Endothelial cell of umbilical vein (primary cell): Measurements from ENCODE around the gene CERKL. TPM values are rescaled to one million over a fixed set of nuclear protein-coding genes. Genes with fewer than 3 reads are reported as not detected.

ENCODE experiments used
- BruUV-seq: library from RNA; stranded (reverse); fragments of 400-500 nt; replicated peaks from 2 replicates; lab custom pipeline; 2021; lab: Mats Ljungman, UMichigan
- CTCF ChIA-PET: fragments of 300-600, 350-600 bp; sonication (Branson Sonifier 250); formaldehyde crosslinking; loops from one replicate; lab custom pipeline; 2021; ENCODE audit warnings: antibody characterized with exemption, inconsistent platforms; lab: Charles Lee
- POLR2A ChIA-PET: fragments of 300-600, 350-600 bp; sonication (Branson Sonifier 250); formaldehyde crosslinking; loops from one replicate; lab custom pipeline; 2021; ENCODE audit warnings: antibody characterized with exemption, inconsistent platforms; lab: Charles Lee
- DNase-seq: peaks from one replicate; pipeline ENCODE4 v3.0.0-alpha.2; 2011; ENCODE audit warnings: low read depth, low spot score
- FAIRE-seq: peaks from 2 replicates; lab custom pipeline; 2011; peaks lifted over from hg19 to GRCh38; lab: Jason Lieb, UNC
- H2AFZ ChIP-seq: 2 replicates; pipeline ENCODE4 v1.6.0; 2012; ENCODE audit warnings: low read depth, low read length, control low read depth, inconsistent platforms
- H3K27ac ChIP-seq: 2 replicates; pipeline ENCODE4 v1.5.1; 2011; ENCODE audit warnings: low read depth, mild to moderate bottlenecking, control low read depth, low read length, moderate library complexity; ENCODE audit not compliant: insufficient read depth
- H3K27me3 ChIP-seq, 2 experiments: 2 replicates each; pipeline versions ENCODE4 v1.6.0 to v1.6.1; 2011; ENCODE audit warnings: low read length in 2 of 2, mixed read lengths in 1 of 2; ENCODE audit not compliant: control insufficient read depth in 2 of 2, insufficient read depth in 2 of 2
- H3K36me3 ChIP-seq, 2 experiments: 2 replicates in 1 of 2; 3 replicates in 1 of 2; pipeline ENCODE4 v1.5.1; 2011; ENCODE audit warnings: low read length in 2 of 2, mild to moderate bottlenecking in 1 of 2, moderate library complexity in 1 of 2; ENCODE audit not compliant: control insufficient read depth in 2 of 2, insufficient read depth in 2 of 2; ENCODE audit errors: extremely low read depth in 1 of 2
- H3K4me1 ChIP-seq: 3 replicates; pipeline ENCODE4 v1.5.1; 2011; ENCODE audit warnings: mild to moderate bottlenecking, low read length; ENCODE audit not compliant: control insufficient read depth, insufficient read depth; ENCODE audit errors: extremely low read depth
- H3K4me2 ChIP-seq: 2 replicates; pipeline ENCODE4 v1.6.1; 2011; ENCODE audit warnings: low read length, control low read depth, mixed read lengths; ENCODE audit not compliant: insufficient read depth
- H3K4me3 ChIP-seq, 3 experiments: fragments of 200-600 bp in 1 of 3; sonication (generic), shearing (Covaris generic) in 1 of 3; replicated peaks in 1 of 3; 2 replicates each; pipeline ENCODE4 v1.5.1; 2011 to 2016; ENCODE audit warnings: control low read depth in 3 of 3, low read length in 3 of 3, mild to moderate bottlenecking in 2 of 3, inconsistent platforms in 1 of 3, low read depth in 1 of 3, moderate library complexity in 1 of 3; ENCODE audit not compliant: insufficient read depth in 1 of 3
- H3K79me2 ChIP-seq: 2 replicates; pipeline ENCODE4 v1.6.0; 2012; ENCODE audit warnings: low read length, inconsistent platforms; ENCODE audit not compliant: control insufficient read depth, insufficient read depth
- H3K9ac ChIP-seq: replicated peaks from 2 replicates; pipeline ENCODE3; 2011; ENCODE audit warnings: low read length, control low read depth; ENCODE audit not compliant: insufficient read depth; ENCODE audit errors: extremely low read depth
- H3K9me1 ChIP-seq: replicated peaks from 3 replicates; pipeline ENCODE4 v1.6.0; 2011; ENCODE audit warnings: mild to moderate bottlenecking, low read length; ENCODE audit not compliant: control insufficient read depth, insufficient read depth; ENCODE audit errors: extremely low read depth
- H3K9me3 ChIP-seq: replicated peaks from 2 replicates; pipeline ENCODE4 v1.5.1; 2012; ENCODE audit warnings: low read length, inconsistent platforms; ENCODE audit not compliant: control insufficient read depth, insufficient read depth
- H4K20me1 ChIP-seq: replicated peaks from 2 replicates; pipeline ENCODE3; 2011; ENCODE audit warnings: mild to moderate bottlenecking, low read length; ENCODE audit not compliant: control insufficient read depth, insufficient read depth; ENCODE audit errors: extremely low read depth
- EZH2 ChIP-seq: IDR thresholded peaks from 2 replicates; pipeline ENCODE4 v1.6.1; 2012; ENCODE audit warnings: borderline replicate concordance, low read depth, mild to moderate bottlenecking, moderate library complexity, low read length, inconsistent platforms; ENCODE audit not compliant: severe bottlenecking
- FOS ChIP-seq: IDR thresholded peaks from 2 replicates; pipeline ENCODE4 v1.6.1; 2011; ENCODE audit warnings: mild to moderate bottlenecking, low read length, moderate library complexity, borderline replicate concordance; ENCODE audit not compliant: insufficient read depth
- GATA2 ChIP-seq: IDR thresholded peaks from 2 replicates; pipeline ENCODE4 v1.7.0; 2011; ENCODE audit warnings: low read depth, mild to moderate bottlenecking, moderate library complexity, mixed read lengths, low read length; ENCODE audit not compliant: insufficient read length, insufficient read depth
- JUN ChIP-seq: IDR thresholded peaks from 2 replicates; pipeline ENCODE4 v1.6.1; 2011; ENCODE audit warnings: borderline replicate concordance, low read depth; ENCODE audit not compliant: insufficient read length, insufficient read depth
- MYC ChIP-seq: IDR thresholded peaks from one replicate; pipeline ENCODE4 v1.6.1; 2011; ENCODE audit warnings: mild to moderate bottlenecking, low read depth, low read length
- POLR2A ChIP-seq: IDR thresholded peaks from 2 replicates; pipeline ENCODE4 v1.6.1; 2012; ENCODE audit warnings: low read depth, mild to moderate bottlenecking, control low read depth, low read length
- POLR2AphosphoS5 ChIP-seq: IDR thresholded peaks from 2 replicates; pipeline ENCODE4 v1.6.1; 2012; ENCODE audit warnings: low read depth, mild to moderate bottlenecking, control low read depth, low read length, moderate library complexity; ENCODE audit not compliant: insufficient read depth
- dilution Hi-C: fragments of 300-500 bp; cut with MboI; formaldehyde crosslinking; loops from one replicate; pipeline ENCODE4 v1.15.0; 2019; ENCODE audit warnings: low sequenced_read_pairs; ENCODE audit not compliant: extremely low pct_ligation_motif_present
- intact Hi-C: fragments of 100-400 bp; cut with micrococcal nuclease; formaldehyde crosslinking; loops from one replicate; pipeline ENCODE4 v1.10.0; 2022
- polyA plus RNA-seq, 4 experiments: library from polyadenylated mRNA; depleted of rRNA in 3 of 4; stranded (reverse) in 3 of 4; unstranded in 1 of 4; fragments of >200 nt; gene quantifications; 2 replicates each; pipeline versions ENCODE4 v1.2.1 to v1.2.3, GENCODE V29; 2011 to 2012; ENCODE audit warnings: missing spikeins in 1 of 4
- total RNA-seq: library from RNA; stranded (reverse); gene quantifications from 2 replicates; pipeline ENCODE4 v1.2.3, GENCODE V29; 2021
- TF ChIP-seq, protein P1 (sequence below): IDR thresholded peaks from 2 replicates; pipeline ENCODE4 v1.6.1; 2011; ENCODE audit not compliant: insufficient read depth, insufficient read length
- TF ChIP-seq, protein P2 (sequence below), 2 donors: IDR thresholded peaks; 1 replicate in 1 of 2; 2 replicates in 1 of 2; pipeline ENCODE4 v1.5.1; 2011; ENCODE audit warnings: low read length in 2 of 2, mild to moderate bottlenecking in 2 of 2, moderate library complexity in 2 of 2, control low read depth in 1 of 2, inconsistent platforms in 1 of 2, low read depth in 1 of 2; ENCODE audit not compliant: insufficient read depth in 1 of 2; ENCODE audit errors: extremely low read depth in 1 of 2

The CERKL gene
- total and polyA plus RNA-seq, 2 donors (not counting 3 experiments of a cell fraction or from before 2014, with no cell fraction given) = not detected

DNA sequence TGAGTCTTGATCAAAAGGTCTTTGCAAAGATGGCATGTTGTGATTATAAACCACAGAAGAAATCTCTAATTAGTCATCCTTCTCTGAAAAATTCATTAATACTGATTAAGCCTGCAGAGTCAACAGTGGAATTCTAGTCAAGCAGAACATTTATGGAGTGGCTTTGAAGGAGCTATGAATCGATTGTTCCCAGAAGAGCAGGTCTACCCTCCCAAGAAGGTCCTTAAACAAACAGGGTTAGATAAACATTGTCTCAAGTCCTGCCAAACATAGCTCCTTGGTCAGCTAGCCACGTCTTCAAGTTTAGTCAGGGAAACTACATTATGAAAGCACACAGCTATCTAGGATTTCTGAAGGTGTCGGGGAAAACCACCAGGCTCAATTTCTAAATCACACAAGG, 110.8 kb downstream of the CERKL start:
- dilution Hi-C loops (no loop called here), intact Hi-C loops (no loop called here)
- no TSS peak for BruUV-seq
- no peak overlapping the region for H2AFZ ChIP-seq
- no peak overlapping the region for H3K4me3 ChIP-seq
- no peaks in the 10 kb centered on the region for H3K9me1 ChIP-seq
- CTCF ChIA-PET = interaction anchor here (1.4 kb wide), 1 partner anchor 16 kb away, joined by 4 read pairs; no protein-coding TSS in a partner anchor
- no peaks in the 10 kb centered on the region for H3K36me3 ChIP-seq
- H3K4me2 ChIP-seq = no peak overlapping the region
- no peaks in the 10 kb centered on the region for H3K27me3 ChIP-seq
- POLR2A ChIA-PET = no interaction called here
- H3K4me1 ChIP-seq = no peaks in the 10 kb centered on the region
- no peak overlapping the region for H3K27ac ChIP-seq
- no peak overlapping the region for H3K9ac ChIP-seq
- no peaks in the 10 kb centered on the region for H4K20me1 ChIP-seq
- DNase-seq (no peak), FAIRE-seq (no peak)
- no peaks in the 10 kb centered on the region for H3K9me3 ChIP-seq
- TF ChIP-seq, protein P1, sequence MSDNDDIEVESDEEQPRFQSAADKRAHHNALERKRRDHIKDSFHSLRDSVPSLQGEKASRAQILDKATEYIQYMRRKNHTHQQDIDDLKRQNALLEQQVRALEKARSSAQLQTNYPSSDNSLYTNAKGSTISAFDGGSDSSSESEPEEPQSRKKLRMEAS = no peak
- no peaks in the 10 kb centered on the region for H3K79me2 ChIP-seq

DNA sequence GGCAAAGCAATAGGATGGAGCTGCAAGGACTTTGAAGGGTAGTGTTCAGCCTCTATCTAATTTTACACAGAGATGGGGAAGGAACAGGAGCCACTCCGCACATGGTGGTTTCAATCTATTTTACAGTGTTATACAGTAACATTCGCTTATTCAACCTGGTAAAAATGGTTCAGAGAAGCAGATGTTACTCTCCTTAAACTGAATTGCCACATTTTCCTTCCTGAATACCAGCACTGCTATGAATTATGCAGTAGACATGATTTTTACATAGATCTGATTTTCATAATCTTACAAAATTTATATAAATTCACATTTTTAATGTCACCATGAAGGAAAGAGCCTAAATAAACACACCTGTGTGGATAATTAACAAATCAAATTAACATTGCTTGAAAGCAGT, 114.7 kb downstream of the CERKL start:
- BruUV-seq = no TSS peak

More for the DNA sequence above, 114.7 kb downstream of the CERKL start:
- POLR2A ChIA-PET = no interaction called here
- H3K36me3 ChIP-seq = no peaks in the 10 kb centered on the region
- H3K4me2 ChIP-seq = no peak overlapping the region
- no peaks in the 10 kb centered on the region for H4K20me1 ChIP-seq
- FAIRE-seq = no peak
- H3K27me3 ChIP-seq = no peaks in the 10 kb centered on the region
- TF ChIP-seq POLR2AphosphoS5 = no peak
- no peak for TF ChIP-seq MYC
- TF ChIP-seq EZH2 = no peak
- TF ChIP-seq, protein P2, sequence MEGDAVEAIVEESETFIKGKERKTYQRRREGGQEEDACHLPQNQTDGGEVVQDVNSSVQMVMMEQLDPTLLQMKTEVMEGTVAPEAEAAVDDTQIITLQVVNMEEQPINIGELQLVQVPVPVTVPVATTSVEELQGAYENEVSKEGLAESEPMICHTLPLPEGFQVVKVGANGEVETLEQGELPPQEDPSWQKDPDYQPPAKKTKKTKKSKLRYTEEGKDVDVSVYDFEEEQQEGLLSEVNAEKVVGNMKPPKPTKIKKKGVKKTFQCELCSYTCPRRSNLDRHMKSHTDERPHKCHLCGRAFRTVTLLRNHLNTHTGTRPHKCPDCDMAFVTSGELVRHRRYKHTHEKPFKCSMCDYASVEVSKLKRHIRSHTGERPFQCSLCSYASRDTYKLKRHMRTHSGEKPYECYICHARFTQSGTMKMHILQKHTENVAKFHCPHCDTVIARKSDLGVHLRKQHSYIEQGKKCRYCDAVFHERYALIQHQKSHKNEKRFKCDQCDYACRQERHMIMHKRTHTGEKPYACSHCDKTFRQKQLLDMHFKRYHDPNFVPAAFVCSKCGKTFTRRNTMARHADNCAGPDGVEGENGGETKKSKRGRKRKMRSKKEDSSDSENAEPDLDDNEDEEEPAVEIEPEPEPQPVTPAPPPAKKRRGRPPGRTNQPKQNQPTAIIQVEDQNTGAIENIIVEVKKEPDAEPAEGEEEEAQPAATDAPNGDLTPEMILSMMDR (IDR thresholded peaks at IDR 0.05; ENCODE audit: extremely low read depth in 1 of 2, insufficient read depth in 1 of 2, low read depth in 1 of 2, low read length in 2 of 2) = no peak
- no peak for TF ChIP-seq GATA2
- TF ChIP-seq JUN = no peak
- TF ChIP-seq, protein P1 = no peak
- TF ChIP-seq FOS = no peak
- no peak for TF ChIP-seq POLR2A
- H3K27ac ChIP-seq = no peak overlapping the region
- no peaks in the 10 kb centered on the region for H3K79me2 ChIP-seq
- H3K9me1 ChIP-seq = no peaks in the 10 kb centered on the region
- DNase-seq = no peak
- no peak overlapping the region for H2AFZ ChIP-seq
- H3K9me3 ChIP-seq = no peaks in the 10 kb centered on the region
- no peak overlapping the region for H3K9ac ChIP-seq
- H3K4me3 ChIP-seq = no peak overlapping the region
- intact Hi-C loops = no loop called here
- dilution Hi-C loops = no loop called here
- H3K4me1 ChIP-seq = no peaks in the 10 kb centered on the region
- CTCF ChIA-PET = no interaction called here
